Measurements from ENCODE around the gene SDF4. TPM values are rescaled to one million over a fixed set of nuclear protein-coding genes. Genes with fewer than 3 reads are reported as not detected.
A peak's percentile ranks its signal among the peaks of the same experiment; 100 is the strongest.
"Not testable (repeated sequence)": the region's sequence is repeated elsewhere in the genome, so short reads cannot be mapped to it uniquely, and the experiment has no call there.

SDF4 gene
- polyA plus RNA-seq, 3 donors from 2014 or later: 157 to 240 (median 194) TPM

DNA sequence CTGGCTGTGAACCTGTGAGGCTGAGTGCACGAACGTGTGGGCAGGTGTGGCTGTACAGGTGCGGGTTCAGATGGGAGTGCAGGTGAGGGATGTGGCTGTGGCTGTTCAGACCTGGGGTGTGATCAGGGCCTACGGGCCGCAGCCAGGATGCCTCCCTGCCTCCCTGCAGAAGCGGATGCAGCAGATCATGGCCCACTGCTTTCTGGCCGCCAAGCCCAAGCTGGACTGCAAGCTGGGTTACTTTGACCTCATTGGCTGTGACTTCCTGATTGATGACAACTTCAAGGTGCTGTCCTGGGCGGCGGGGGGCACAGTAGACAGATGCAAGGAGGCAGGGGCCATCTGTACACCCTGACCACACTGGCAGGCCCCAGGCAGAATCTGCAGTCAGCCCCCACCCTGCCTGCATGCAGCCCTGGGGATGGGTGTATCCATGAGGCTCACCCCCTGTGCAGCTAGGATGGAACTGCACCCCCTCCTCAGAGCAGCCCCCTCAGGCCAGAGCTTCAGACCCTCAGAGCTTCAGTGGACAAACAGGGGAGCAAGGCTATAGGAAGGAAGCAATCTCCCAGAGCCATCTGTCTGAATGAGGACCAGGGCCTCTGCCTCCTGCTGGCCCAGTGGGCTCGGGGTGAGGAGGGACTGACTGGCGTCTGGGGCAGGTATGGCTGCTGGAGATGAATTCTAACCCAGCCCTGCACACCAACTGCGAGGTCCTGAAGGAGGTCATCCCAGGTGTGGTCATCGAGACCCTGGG is 35.2 kb downstream of the SDF4 start:
- Mint-ChIP-seq H3K27me3 (ENCODE audit: low read depth in 3 of 3) (peaks cover 0 to 3% (median 2%) of the 10 kb centered on the region in 3 donors), H3K9me3 (peaks cover 0 to 11% (median 0%) of the 10 kb centered on the region in 6 donors), H3K4me1 (peaks cover 10% of the 10 kb centered on the region in 2 donors), H3K4me3 (no peak overlapping the region), H3K27ac (peak overlapping the region in 4 of 6 donors; percentile 32 to 62 (median 55)), H3K36me3 (peaks cover 0 to 4% (median 0%) of the 10 kb centered on the region in 3 donors)
- DNase-seq: no peak

DNA sequence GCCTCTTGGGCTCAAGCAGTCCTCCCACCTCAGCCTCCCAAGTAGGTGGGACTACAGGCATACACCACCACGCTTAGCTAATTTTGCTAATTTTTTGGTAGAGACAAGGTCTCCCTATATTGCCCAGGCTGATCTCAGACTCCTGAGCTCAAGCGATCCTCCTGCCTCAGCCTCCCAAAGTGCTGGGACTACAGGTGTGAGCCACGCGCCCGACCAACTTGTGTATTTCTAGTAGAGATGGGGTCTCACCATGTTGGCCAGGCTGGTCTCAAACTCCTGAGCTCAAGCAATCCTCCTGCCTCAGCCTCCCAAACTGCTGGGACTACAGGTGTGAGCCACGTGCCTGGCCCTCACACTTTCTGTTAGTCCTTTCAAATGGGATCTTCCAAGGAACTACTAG is 36.1 kb downstream of the SDF4 start:
- peaks cover 0 to 11% (median 0%) of the 10 kb centered on the region in 6 donors for H3K9me3 Mint-ChIP-seq
- not testable (repeated sequence) for H3K27me3 Mint-ChIP-seq (ENCODE audit: low read depth in 3 of 3); H3K4me3 Mint-ChIP-seq; H3K36me3 Mint-ChIP-seq; DNase-seq
- H3K27ac Mint-ChIP-seq: peak overlapping the region in 3 of 6 donors; percentile 22 to 61 (median 25)
- H3K4me1 Mint-ChIP-seq: peaks cover 10% of the 10 kb centered on the region in 2 donors

DNA sequence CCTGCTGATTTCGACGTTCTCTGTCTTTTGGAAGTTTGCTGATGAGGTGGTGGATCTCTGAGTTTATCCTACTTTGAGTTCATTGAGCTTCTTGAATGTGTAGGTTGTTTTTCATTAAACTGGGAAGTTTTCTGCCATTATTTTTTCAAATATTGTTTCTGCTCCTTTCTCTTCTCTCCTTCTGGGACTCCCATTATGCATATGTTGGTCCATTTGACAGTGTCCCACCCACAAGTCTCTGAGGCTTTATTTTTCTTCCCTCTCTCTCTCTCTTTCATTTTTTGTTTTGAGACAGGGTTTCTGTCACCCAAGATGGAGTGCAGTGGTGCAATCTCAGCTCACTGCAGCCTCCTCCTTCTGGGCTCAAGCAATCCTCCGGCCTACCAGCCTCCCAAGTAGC is 37.1 kb downstream of the SDF4 start:
- no peak for DNase-seq
- Mint-ChIP-seq H3K4me1 (peaks cover 2 to 10% of the 10 kb centered on the region in 2 donors), H3K27ac (peak overlapping the region in 1 of 6 donors; percentile 79), H3K9me3 (peaks cover 0 to 11% (median 0%) of the 10 kb centered on the region in 6 donors), H3K36me3 (peaks cover 0 to 4% (median 0%) of the 10 kb centered on the region in 3 donors), H3K4me3 (no peak overlapping the region), H3K27me3 (ENCODE audit: low read depth in 3 of 3) (peaks cover 0 to 3% (median 0%) of the 10 kb centered on the region in 3 donors)

DNA sequence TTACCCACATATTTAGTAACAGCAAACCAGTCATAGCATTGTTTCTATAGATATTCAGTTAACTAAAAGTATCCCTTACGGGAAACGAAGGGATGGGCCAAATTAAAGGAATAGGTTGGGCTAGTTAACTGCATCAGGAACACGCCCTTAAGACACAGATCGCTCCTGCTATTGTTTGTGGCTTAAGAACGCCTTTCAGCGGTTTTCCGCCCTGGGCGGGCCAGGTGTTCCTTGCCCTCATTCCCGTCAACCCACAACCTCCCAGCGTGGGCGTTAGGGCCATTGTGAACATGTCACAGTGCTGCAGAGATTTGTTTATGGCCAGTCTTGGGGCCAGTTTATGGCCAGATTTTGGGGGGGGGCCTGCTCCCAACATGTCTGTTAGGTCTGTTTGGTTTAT is 40.1 kb downstream of the SDF4 start:
- peaks cover 0 to 11% (median 0%) of the 10 kb centered on the region in 6 donors for H3K9me3 Mint-ChIP-seq
- no peak overlapping the region for H3K27ac Mint-ChIP-seq
- peaks cover 0 to 4% (median 0%) of the 10 kb centered on the region in 3 donors for H3K36me3 Mint-ChIP-seq
- peaks cover 0 to 2% (median 0%) of the 10 kb centered on the region in 3 donors for H3K27me3 Mint-ChIP-seq (ENCODE audit: low read depth in 3 of 3)
- no peak overlapping the region for H3K4me3 Mint-ChIP-seq
- no peak for DNase-seq
- peaks cover 0 to 10% of the 10 kb centered on the region in 2 donors for H3K4me1 Mint-ChIP-seq

DNA sequence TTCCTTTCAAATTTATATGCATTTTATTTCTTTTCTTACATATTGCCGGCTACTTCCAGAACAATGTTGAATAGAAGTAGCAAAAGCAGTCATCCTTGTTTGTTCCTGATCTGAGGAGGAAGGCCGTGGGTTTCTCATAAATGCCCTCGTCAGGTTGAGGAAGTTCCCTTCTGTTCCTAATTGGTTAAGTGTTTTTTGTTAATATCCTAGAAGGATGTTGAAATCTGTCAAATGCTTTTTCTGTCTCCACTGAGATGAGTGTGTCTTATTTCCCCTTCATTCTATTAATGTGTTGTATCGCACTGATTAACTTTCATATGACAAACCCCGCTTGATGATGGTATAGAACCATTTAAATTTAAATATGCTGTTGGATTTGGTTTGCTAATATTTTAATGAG is 42.7 kb downstream of the SDF4 start:
- H3K9me3 Mint-ChIP-seq: no peaks in the 10 kb centered on the region
- H3K4me1 Mint-ChIP-seq: peaks cover 0 to 1% of the 10 kb centered on the region in 2 donors
- peaks cover 0 to 4% (median 0%) of the 10 kb centered on the region in 3 donors for H3K36me3 Mint-ChIP-seq
- no peak overlapping the region for H3K27ac Mint-ChIP-seq
- H3K27me3 Mint-ChIP-seq (ENCODE audit: low read depth in 3 of 3): no peaks in the 10 kb centered on the region
- H3K4me3 Mint-ChIP-seq: no peak overlapping the region
- no peak for DNase-seq

DNA sequence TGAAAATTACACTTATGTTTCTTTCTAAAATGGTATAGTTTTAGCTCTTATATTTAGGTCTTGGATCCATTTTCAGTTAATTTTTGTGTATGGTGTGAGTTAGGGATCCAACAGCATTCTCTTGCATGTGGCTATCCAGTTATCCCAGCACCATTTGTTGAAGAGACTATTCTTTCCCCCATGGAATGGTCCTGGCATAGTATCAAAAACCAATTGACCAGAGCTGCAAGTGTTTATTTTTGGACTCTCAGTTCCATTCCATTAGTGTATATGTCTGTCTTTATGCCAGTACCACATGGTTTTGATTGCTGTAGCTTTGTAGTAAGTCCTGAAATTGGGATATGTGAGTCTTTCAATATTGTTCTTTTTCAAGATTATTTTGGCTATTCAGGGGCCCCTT is 43.9 kb downstream of the SDF4 start:
- H3K27me3 Mint-ChIP-seq (ENCODE audit: low read depth in 3 of 3): no peaks in the 10 kb centered on the region
- peaks cover 0 to 4% (median 0%) of the 10 kb centered on the region in 3 donors for H3K36me3 Mint-ChIP-seq
- H3K4me3 Mint-ChIP-seq: no peak overlapping the region
- no peaks in the 10 kb centered on the region for H3K9me3 Mint-ChIP-seq
- no peaks in the 10 kb centered on the region for H3K4me1 Mint-ChIP-seq
- no peak overlapping the region for H3K27ac Mint-ChIP-seq
- no peak for DNase-seq

DNA sequence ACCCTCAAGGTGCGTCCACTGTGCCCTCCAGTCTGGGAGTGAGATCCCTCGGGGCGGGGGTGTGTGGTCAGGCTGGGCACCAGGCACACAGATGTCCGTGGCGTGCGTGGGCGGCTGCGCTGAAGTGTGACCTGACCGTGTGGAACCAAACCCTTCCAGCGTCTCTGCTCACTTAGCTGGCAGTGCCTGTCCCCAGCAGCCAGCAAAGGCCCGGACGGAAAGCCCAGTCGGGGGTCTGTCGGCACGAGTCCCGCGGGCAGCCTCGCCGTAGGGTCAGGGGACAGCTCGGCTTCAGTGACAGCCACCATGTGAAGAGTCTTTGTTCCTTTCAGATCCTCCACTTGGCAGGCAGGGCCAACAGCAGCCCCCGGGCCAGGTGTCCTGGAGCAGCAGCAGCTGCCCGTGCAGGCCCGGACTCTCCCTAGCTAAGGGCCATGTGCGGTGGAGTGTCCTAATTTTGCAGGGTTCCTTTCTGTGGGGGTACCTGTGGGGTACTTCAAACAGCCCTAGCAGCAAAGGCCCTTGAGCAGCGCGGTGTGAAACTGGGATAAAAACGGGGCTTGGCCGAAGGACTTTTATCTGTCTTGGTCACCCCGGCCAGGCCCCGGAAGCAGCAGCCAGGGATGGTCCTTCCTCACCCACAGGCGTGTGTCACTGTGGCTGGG is 46.6 kb downstream of the SDF4 start:
- Mint-ChIP-seq H3K4me1 (peaks cover 5 to 7% of the 10 kb centered on the region in 2 donors), H3K27ac (peak overlapping the region in 1 of 6 donors; percentile 17), H3K27me3 (ENCODE audit: low read depth in 3 of 3) (peaks cover 0 to 4% (median 0%) of the 10 kb centered on the region in 3 donors), H3K9me3 (no peaks in the 10 kb centered on the region), H3K36me3 (no peaks in the 10 kb centered on the region), H3K4me3 (no peak overlapping the region)
- no peak for DNase-seq

DNA sequence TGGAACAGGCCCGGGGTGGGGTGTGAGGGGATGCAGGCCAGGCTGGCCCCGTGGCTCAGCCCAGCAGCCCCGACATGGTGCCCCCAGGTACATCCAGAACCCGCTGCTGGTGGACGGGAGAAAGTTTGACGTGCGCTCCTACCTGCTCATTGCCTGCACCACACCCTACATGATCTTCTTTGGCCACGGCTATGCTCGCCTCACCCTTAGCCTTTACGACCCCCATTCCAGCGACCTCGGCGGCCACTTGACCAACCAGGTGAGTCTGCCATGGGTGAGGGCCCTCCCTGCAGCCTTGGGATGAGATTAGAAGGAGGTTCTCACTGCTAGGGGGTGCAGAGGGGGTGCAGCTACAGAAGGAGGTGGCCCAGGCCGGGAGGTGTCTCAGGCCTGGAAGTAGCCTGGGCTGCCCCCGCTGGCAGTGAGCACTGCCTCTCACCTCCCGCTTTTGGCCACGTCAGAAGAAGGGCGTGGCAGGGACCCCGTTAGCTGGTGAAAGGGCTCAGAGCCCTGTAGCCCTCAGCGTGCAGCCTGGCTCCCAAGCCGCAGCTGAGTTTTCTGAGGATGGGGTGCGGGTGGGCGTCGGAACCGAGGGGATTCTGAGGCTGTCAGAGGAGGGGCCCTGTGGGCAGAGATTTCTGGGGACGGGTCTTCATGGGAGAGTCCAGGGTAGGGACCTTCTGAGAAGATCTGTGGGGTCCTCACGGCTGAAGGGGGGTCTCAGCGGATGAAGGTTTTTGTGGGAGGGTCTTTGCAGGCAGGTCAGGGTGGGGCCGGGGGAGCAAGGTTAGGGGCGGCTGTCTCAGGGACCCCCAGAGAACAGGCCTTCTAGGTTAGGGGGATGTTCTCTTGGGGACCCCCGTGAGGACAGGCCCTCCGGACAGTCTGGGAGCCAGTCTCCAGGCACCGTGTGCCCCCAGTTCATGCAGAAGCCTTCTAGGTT is 47.7 kb downstream of the SDF4 start:
- peaks cover 5 to 7% of the 10 kb centered on the region in 2 donors for H3K4me1 Mint-ChIP-seq
- H3K4me3 Mint-ChIP-seq: no peak overlapping the region
- no peak for DNase-seq
- no peaks in the 10 kb centered on the region for H3K36me3 Mint-ChIP-seq
- H3K9me3 Mint-ChIP-seq: no peaks in the 10 kb centered on the region
- peaks cover 0 to 4% (median 0%) of the 10 kb centered on the region in 3 donors for H3K27me3 Mint-ChIP-seq (ENCODE audit: low read depth in 3 of 3)
- H3K27ac Mint-ChIP-seq: no peak overlapping the region

DNA sequence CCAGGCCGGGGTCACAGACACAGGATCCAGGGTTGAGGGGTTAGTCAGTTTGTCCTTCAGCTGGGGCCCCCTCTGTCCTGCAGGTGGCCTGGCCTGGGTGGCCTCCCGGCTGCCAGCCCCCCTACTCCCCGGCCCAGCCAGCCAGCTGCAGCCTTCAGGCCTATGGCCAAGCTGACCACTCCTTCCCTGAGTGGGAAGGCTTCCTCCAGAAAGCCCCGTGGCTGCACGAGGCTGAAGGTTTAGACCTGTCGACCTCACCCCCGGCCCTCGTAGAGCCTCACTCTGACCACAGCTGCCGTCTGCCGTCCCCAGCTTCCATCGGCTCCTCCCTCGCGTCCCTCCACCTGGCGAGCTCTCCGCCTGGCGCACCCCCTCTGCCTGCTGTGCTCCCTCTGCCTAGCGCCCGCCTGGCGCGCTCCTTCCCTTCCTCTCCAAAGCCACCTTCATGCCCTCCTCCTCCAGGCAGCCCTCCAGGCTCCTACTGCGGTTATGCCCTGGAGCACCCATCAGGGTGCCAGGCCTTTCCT is 48.5 kb downstream of the SDF4 start:
- H3K36me3 Mint-ChIP-seq: no peaks in the 10 kb centered on the region
- peaks cover 5 to 7% of the 10 kb centered on the region in 2 donors for H3K4me1 Mint-ChIP-seq
- DNase-seq: no peak
- H3K9me3 Mint-ChIP-seq: no peaks in the 10 kb centered on the region
- H3K27me3 Mint-ChIP-seq (ENCODE audit: low read depth in 3 of 3): peaks cover 0 to 4% (median 0%) of the 10 kb centered on the region in 3 donors
- H3K27ac Mint-ChIP-seq: peak overlapping the region in 2 of 6 donors; percentile 21 to 35
- H3K4me3 Mint-ChIP-seq: peak overlapping the region in 2 of 5 donors; percentile 41 to 52

DNA sequence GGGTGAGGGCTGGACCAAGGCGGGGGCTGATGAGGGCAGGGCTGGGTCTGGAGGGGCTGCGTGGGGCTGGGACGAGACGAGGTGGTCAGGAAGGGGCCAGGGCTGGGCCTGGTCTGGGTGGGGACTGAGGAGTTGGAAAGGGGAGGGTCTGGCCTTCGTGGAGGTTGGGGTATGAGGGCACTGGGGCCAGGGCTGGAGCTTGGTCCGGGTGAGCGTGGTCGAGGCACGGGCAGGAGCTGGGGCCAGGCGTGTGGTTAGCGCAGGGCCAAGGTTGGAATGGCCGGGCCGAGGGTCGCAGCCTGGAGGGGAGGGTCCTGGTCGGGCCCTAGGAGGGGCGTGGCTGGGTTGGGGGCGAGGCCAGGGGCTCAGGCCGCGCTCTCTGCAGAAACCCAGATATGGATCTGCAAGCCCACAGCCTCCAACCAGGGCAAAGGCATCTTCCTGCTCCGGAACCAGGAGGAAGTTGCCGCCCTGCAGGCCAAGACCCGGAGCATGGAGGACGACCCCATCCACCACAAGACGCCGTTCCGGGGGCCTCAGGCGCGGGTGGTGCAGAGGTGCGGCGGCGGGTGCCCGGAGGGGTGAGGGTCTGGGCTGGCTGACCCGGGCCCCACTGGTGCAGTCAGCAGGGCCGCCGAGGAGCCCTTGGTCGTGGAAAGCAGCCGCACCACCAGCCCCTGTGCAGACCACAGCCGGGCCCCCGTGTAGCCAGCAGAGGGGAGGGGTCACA is 49.1 kb downstream of the SDF4 start:
- Mint-ChIP-seq H3K27ac (no peak overlapping the region), H3K9me3 (no peaks in the 10 kb centered on the region), H3K4me1 (peaks cover 5 to 7% of the 10 kb centered on the region in 2 donors), H3K36me3 (no peaks in the 10 kb centered on the region), H3K27me3 (ENCODE audit: low read depth in 3 of 3) (peaks cover 0 to 4% (median 0%) of the 10 kb centered on the region in 3 donors), H3K4me3 (peak overlapping the region in 1 of 5 donors; percentile 61)
- no peak for DNase-seq

DNA sequence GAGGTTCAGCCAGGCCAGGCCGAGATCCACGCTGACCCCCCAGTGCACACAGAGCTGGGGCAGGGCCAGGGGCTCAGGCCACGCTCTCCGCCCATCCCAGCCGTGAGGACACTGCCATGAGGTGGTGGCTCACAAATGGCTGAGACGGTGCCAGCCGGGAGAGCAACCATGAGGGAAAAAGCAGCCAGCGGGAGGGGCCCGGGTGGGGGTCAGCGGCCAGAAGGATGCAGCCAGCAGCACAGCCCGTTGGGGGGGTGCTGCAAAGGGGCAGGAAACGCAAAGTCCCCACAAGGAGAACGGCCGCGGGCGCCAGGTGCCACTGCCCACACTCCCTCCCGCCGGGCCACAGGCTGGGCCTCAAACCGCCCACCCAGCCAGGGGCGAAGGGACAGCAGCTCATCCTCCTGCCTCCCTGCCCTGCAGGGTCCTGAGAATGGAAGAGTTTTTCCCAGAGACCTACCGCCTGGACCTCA is 49.8 kb downstream of the SDF4 start:
- peaks cover 0 to 4% (median 0%) of the 10 kb centered on the region in 3 donors for H3K27me3 Mint-ChIP-seq (ENCODE audit: low read depth in 3 of 3)
- no peaks in the 10 kb centered on the region for H3K9me3 Mint-ChIP-seq
- H3K36me3 Mint-ChIP-seq: peaks cover 0 to 1% (median 0%) of the 10 kb centered on the region in 3 donors
- H3K4me1 Mint-ChIP-seq: peaks cover 5 to 7% of the 10 kb centered on the region in 2 donors
- H3K4me3 Mint-ChIP-seq: peak overlapping the region in 2 of 5 donors; percentile 18 to 61
- H3K27ac Mint-ChIP-seq: peak overlapping the region in 1 of 6 donors; percentile 58
- DNase-seq: no peak

DNA sequence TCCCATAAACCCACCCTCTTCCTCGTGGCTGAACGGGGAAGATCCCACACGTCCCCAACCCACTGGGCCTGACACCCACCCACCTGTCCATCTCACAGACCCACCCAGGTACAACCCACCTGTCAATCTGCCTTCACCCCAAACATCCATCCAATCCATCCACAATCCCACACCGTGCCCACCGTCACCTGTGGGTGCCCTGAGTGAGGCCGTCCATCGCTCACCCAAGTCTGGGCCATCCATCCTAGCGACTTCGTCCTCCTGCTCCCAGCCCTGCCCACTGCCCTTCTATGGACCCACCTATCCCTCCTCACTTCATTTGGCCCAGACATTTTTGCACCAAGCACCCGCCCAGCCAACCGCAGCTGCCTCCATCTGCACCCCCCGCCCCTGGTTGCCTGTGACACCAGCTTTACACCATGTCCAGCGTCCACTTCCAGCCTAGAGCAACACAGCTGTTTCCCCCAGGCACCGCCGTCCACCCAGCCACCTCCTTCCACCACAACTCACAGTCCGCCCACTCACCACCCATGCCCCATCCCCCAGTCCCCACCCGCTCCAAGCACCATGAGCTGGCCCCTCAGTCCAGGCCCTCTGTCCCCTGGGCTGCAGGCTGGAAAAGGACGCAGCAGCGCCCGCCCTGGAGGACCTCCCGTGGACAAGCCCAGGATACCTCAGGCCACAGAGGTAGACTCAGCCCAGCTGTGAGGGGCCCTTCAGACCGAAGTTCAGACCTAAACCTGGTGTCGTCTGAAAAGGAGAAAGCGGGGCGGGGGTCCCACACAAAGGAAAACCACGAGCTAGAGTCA is 50.5 kb downstream of the SDF4 start:
- H3K9me3 Mint-ChIP-seq: no peaks in the 10 kb centered on the region
- H3K27ac Mint-ChIP-seq: peak overlapping the region in 2 of 6 donors; percentile 16 to 58
- H3K36me3 Mint-ChIP-seq: peaks cover 0 to 4% (median 0%) of the 10 kb centered on the region in 3 donors
- H3K4me1 Mint-ChIP-seq: peaks cover 5 to 7% of the 10 kb centered on the region in 2 donors
- DNase-seq: no peak
- peak overlapping the region in 1 of 5 donors; percentile 36 for H3K4me3 Mint-ChIP-seq
- H3K27me3 Mint-ChIP-seq (ENCODE audit: low read depth in 3 of 3): peaks cover 0 to 4% (median under 1%) of the 10 kb centered on the region in 3 donors
